ENCODE measurements around the gene PCDHGA11. TPM values are rescaled to one million over a fixed set of nuclear protein-coding genes. Genes with fewer than 3 reads are reported as not detected.
"Not testable (repeated sequence)": the region's sequence is repeated elsewhere in the genome, so short reads cannot be mapped to it uniquely, and the experiment has no call there.

Gene PCDHGA11
- total RNA-seq, result 7.8 TPM

GRCh38 chr5:141420855-141421488, at the start of gene PCDHGA11:
Gene PCDHGA11, plus strand, starts transcription at chr5:141421051. Its CDS starts 177 bp downstream, at chr5:141421228.
- intact Hi-C loops (cut with DNase I), result loop anchor here (10.0 kb wide), 1 partner anchor 124 kb away; no protein-coding TSS in a partner anchor
- ATAC-seq (no peak), DNase-seq (ENCODE audit: low spot score) (peak; percentile 60)

DNA sequence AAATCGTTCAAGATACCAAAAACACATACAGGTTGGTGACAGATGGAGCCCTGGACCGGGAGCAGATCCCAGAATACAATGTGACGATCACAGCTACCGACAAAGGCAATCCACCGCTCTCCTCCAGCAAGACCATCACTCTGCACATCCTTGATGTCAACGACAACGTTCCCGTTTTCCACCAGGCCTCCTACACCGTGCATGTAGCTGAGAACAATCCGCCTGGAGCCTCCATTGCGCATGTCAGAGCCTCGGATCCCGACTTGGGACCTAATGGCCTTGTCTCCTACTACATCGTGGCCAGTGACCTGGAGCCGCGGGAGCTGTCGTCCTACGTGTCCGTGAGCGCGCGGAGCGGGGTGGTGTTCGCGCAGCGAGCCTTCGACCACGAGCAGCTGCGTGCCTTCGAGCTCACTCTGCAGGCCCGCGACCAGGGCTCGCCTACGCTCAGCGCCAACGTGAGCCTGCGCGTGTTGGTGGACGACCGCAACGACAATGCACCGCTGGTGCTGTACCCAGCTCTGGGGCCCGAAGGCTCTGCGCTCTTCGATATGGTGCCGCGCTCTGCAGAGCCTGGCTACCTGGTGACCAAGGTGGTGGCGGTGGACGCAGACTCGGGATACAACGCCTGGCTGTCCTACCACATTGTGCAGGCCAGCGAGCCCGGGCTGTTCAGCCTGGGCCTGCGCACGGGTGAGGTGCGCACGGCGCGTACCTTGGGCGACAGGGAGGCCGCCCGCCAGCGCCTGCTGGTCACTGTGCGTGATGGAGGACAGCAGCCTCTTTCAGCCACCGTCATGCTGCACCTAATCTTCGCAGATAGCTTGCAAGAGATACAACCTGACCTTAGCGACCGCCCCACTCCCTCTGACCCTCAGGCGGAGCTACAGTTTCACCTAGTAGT, 49.0 kb upstream of the PCDHGA11 start:
- ATAC-seq (no peak), DNase-seq (ENCODE audit: low spot score) (no peak)
- intact Hi-C loops (cut with DNase I), result no loop called here

GRCh38 chr5:141373673-141374317, 47.1 kb upstream of the PCDHGA11 start, which contains the start of gene PCDHGA6:
Gene PCDHGA6, plus strand, starts transcription at chr5:141373891. Its CDS starts 193 bp downstream, at chr5:141374084.
- ATAC-seq, result no peak
- intact Hi-C loops (cut with DNase I), result no loop called here
- no peak for DNase-seq (ENCODE audit: low spot score)

- DNase-seq (ENCODE audit: low spot score) (no peak), ATAC-seq (no peak)
- intact Hi-C loops (cut with DNase I), result no loop called here
Observed at GRCh38 chr5:141374627-141375026, 46.2 kb upstream of the PCDHGA11 start.

- ATAC-seq; intact Hi-C loops (cut with DNase I); DNase-seq (ENCODE audit: low spot score): not testable (repeated sequence)
Observed at GRCh38 chr5:141375444-141376155, 45.3 kb upstream of the PCDHGA11 start.

DNA sequence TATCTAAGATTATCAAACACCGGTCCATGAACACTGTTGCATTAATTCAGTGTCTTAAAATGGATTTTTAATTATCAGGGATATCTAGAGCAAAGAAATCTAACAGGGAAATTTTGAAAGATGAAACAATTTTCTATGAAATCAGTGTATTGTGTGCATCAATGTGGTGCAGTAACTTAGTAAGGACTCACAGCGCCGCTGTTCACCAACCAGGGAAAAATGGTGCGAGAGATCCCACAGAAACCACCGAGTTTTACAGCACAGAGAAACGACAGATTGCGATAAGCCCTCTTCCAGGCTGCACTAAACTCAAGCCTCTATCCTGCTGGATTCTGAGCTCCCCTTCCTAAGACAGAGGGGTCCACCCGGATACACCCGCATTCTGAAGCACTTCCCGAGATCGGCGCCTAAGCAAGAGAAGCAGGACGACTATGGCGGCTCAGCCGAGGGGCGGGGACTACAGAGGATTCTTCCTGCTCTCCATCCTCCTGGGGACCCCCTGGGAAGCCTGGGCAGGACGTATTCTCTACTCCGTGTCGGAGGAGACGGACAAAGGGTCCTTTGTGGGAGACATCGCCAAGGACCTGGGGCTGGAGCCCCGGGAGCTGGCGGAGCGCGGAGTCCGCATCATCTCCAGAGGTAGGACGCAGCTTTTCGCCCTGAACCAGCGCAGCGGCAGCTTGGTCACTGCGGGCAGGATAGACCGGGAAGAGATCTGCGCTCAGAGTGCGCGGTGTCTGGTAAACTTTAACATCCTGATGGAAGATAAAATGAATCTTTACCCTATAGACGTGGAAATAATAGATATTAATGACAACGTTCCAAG, 38.2 kb upstream of the PCDHGA11 start, which contains the start of gene PCDHGA7:
Gene PCDHGA7 (plus strand): TSS at position 274 of the 826 bp plus-strand sequence. CDS start 158 bp downstream, at position 432.
- ATAC-seq, result no peak
- intact Hi-C loops (cut with DNase I), result no loop called here
- no peak for DNase-seq (ENCODE audit: low spot score)

DNA sequence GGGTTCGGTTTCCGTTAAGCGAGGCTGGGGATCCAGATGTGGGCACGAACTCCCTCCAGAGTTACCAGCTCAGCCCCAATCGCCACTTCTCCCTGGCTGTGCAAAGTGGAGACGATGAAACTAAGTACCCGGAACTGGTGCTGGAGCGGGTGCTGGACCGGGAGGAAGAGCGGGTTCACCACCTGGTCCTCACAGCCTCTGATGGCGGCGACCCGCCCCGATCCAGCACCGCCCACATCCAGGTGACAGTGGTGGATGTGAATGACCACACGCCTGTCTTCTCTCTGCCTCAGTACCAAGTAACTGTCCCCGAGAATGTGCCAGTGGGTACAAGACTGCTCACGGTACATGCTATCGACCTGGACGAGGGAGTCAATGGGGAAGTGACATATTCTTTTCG, 37.5 kb upstream of the PCDHGA11 start:
- ATAC-seq, result no peak
- intact Hi-C loops (cut with DNase I), result no loop called here
- no peak for DNase-seq (ENCODE audit: low spot score)

DNA sequence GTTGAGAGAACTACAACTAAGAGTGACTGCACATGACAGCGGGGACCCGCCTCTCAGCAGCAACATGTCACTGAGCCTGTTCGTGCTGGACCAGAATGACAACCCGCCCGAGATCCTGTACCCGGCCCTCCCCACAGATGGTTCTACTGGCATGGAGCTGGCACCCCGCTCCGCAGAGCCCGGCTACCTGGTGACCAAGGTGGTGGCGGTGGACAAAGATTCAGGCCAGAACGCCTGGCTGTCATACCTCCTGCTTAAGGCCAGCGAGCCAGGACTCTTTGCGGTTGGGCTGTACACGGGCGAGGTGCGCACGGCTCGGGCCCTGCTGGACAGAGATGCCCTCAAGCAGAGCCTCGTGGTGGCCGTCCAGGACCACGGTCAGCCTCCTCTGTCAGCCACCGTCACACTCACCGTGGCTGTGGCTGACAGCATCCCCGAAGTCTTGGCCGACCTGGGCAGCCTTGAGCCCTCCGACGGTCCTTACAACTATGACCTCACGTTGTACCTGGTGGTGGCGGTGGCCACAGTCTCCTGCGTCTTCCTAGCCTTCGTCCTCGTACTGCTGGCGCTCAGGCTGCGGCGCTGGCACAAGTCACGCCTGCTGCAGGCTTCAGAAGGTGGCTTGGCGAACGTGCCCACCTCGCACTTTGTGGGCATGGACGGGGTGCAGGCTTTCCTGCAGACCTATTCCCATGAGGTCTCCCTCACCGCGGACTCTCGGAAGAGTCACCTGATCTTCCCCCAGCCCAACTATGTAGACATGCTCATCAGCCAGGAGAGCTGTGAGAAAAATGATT, 36.2 kb upstream of the PCDHGA11 start:
- intact Hi-C loops (cut with DNase I), result no loop called here
- no peak for ATAC-seq
- DNase-seq (ENCODE audit: low spot score), result no peak

GRCh38 chr5:141387557-141388311, 33.1 kb upstream of the PCDHGA11 start, which contains the start of gene PCDHGB4:
Gene PCDHGB4, plus strand, starts transcription at chr5:141387698. Its CDS starts 187 bp downstream, at chr5:141387885.
- DNase-seq (ENCODE audit: low spot score) (peak; percentile 61), ATAC-seq (peak; percentile 51)
- intact Hi-C loops (cut with DNase I), result not testable (repeated sequence)

- ATAC-seq (no peak), DNase-seq (ENCODE audit: low spot score) (no peak)
- intact Hi-C loops (cut with DNase I), result no loop called here
Observed at GRCh38 chr5:141388661-141389060, 32.2 kb upstream of the PCDHGA11 start.

- intact Hi-C loops (cut with DNase I), result no loop called here
- DNase-seq (ENCODE audit: low spot score) (no peak), ATAC-seq (no peak)
Observed at GRCh38 chr5:141389153-141390042, 31.5 kb upstream of the PCDHGA11 start.

- ATAC-seq (no peak), DNase-seq (ENCODE audit: low spot score) (no peak)
- intact Hi-C loops (cut with DNase I), result no loop called here
Observed at GRCh38 chr5:141392429-141393198, 28.2 kb upstream of the PCDHGA11 start, which contains the start of gene PCDHGA8. Gene PCDHGA8, plus strand, starts transcription at chr5:141392633. Its CDS starts 181 bp downstream, at chr5:141392814.

GRCh38 chr5:141393267-141393666, 27.6 kb upstream of the PCDHGA11 start:
- intact Hi-C loops (cut with DNase I), result no loop called here
- no peak for ATAC-seq

DNA sequence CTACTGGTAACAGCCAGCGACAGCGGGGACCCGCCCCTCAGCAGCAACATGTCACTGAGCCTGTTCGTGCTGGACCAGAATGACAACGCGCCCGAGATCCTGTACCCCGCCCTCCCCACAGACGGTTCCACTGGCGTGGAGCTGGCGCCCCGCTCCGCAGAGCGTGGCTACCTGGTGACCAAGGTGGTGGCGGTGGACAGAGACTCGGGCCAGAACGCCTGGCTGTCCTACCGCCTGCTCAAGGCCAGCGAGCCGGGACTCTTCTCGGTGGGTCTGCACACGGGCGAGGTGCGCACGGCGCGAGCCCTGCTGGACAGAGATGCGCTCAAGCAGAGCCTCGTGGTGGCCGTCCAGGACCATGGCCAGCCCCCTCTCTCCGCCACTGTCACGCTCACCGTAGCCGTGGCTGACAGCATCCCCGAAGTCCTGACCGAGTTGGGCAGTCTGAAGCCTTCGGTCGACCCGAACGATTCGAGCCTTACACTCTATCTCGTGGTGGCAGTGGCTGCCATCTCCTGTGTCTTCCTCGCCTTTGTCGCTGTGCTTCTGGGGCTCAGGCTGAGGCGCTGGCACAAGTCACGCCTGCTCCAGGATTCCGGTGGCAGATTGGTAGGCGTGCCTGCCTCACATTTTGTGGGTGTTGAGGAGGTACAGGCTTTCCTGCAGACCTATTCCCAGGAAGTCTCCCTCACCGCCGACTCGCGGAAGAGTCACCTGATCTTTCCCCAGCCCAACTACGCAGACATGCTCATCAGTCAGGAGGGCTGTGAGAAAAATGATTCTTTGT, 26.3 kb upstream of the PCDHGA11 start:
- DNase-seq (ENCODE audit: low spot score); ATAC-seq; intact Hi-C loops (cut with DNase I): not testable (repeated sequence)

More at GRCh38 chr5:141393267-141393666, 27.6 kb upstream of the PCDHGA11 start:
- no peak for DNase-seq (ENCODE audit: low spot score)
